IgD-negative memory B cell (primary cell): ENCODE measurements around the gene DCT. TPM values are rescaled to one million over a fixed set of nuclear protein-coding genes. Genes with fewer than 3 reads are reported as not detected.

Experiments used
- H3K27ac Mint-ChIP-seq, 3 donors: one replicate each; pipeline ENCODE4 v1.8.0; 2020 to 2022; ENCODE audit warnings: mild to moderate bottlenecking in 3 of 3, mixed read lengths in 3 of 3, moderate library complexity in 1 of 3
- H3K27me3 Mint-ChIP-seq: one replicate; pipeline ENCODE4 v1.8.0; 2021; ENCODE audit warnings: mixed read lengths
- H3K36me3 Mint-ChIP-seq: one replicate; pipeline ENCODE4 v1.8.0; 2020; ENCODE audit warnings: mild to moderate bottlenecking, mixed read lengths
- H3K4me1 Mint-ChIP-seq, 3 donors: one replicate each; pipeline ENCODE4 v1.8.0; 2020 to 2022; ENCODE audit warnings: mixed read lengths in 3 of 3, mild to moderate bottlenecking in 1 of 3
- H3K4me3 Mint-ChIP-seq, 4 donors: one replicate each; pipeline ENCODE4 v1.8.0; 2020 to 2022; ENCODE audit warnings: mild to moderate bottlenecking in 4 of 4, mixed read lengths in 4 of 4, moderate library complexity in 3 of 4
- H3K9me3 Mint-ChIP-seq, 3 donors: one replicate each; pipeline ENCODE4 v1.8.0; 2020 to 2021; ENCODE audit warnings: mixed read lengths in 3 of 3, mild to moderate bottlenecking in 1 of 3
- polyA plus RNA-seq: library from polyadenylated mRNA; unstranded; fragments of 300-500 nt; fragmentation: Illumina TruSeq; gene quantifications from one replicate; pipeline ENCODE4 v1.2.3, GENCODE V29; 2021

DCT gene
- polyA plus RNA-seq, 1 donor from 2014 or later = not detected

DNA sequence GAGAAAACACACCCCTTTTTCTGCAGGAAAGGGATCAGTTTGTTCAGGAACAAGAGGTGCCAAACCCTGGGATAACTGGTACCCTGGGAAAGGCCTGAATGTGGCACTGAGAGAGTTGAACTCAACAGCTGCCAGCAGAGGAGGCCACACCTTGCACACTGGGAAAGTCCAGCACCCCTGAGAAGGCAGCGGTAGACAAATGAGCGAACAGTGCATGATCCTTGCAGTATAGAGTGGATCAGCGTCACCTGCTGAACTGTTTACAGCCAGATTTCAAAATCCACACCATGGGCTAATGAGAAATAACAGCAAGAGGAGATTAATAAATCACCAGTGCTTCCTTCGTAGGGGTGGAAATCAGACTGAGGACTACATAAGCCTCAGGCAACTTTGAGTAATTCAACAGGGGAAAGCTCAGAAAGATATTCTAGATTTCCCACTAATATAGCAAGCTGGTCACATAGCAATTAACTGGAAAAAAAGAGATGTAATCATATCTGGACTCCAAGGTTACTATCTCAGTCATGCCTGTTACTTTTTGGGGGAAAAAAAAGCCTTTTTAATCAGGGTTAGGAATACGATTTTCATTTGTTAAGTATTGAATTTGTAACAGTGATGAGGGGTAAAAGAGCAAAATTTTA lies 52.0 kb downstream of the DCT start:
- no peak overlapping the region for H3K4me3 Mint-ChIP-seq
- no peak overlapping the region for H3K27ac Mint-ChIP-seq
- H3K4me1 Mint-ChIP-seq = peaks cover 0 to 2% (median 0%) of the 10 kb centered on the region in 3 donors
- peaks cover 2% of the 10 kb centered on the region for H3K27me3 Mint-ChIP-seq
- H3K9me3 Mint-ChIP-seq = peaks cover 0 to 5% (median 0%) of the 10 kb centered on the region in 3 donors
- H3K36me3 Mint-ChIP-seq = no peaks in the 10 kb centered on the region

DNA sequence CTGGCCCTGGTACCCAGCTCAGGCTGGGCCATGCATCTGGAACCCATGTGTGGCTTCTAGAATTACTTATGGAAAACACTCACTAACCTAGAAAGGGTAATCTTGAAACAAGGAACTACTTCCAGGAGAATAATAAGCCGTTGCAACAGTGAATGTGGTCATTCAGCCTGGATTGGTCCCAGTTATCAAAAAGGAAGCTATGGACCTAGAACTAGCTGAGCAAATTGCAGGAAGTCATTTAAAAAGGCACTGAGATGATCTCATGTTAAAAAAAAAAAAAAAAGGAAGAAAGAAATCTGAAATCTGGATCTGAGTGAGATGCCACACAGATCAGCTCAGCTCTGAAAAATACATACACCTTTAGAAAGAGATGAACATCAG lies 59.6 kb downstream of the DCT start:
- Mint-ChIP-seq H3K4me1 (peaks cover 0 to 5% (median 0%) of the 10 kb centered on the region in 3 donors), H3K36me3 (no peaks in the 10 kb centered on the region), H3K9me3 (peaks cover 6 to 13% (median 8%) of the 10 kb centered on the region in 3 donors), H3K4me3 (no peak overlapping the region), H3K27ac (peak overlapping the region in 1 of 3 donors; percentile 2), H3K27me3 (peaks cover 9% of the 10 kb centered on the region)

DNA sequence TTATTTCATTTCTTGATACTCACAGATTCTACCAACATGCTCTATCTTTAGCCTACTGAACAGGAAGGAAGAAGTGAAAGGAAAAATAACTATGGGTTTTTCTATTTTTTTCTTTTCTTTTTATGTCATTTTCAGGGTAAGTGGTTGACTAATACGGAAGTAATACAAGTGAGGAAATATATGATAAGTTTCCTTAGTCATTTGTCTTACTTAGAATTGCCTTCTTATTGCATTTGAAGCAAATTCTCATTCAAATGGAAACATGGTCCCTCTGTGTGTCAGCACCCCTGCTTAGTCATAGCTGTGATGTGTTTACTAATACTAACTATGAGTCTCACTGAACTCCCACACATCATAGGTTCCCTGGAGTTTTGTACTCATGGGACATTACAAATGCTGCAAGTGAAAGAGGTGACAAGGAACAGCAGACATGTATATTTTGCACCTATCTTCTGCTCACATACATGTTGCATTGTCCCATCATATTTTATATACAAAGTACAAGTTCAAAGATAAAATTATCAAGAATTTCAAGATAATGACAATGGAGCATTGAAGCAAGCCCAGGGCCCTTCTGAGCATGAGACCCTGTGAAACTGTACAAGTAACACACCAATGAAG lies 60.1 kb downstream of the DCT start:
- Mint-ChIP-seq H3K36me3 (no peaks in the 10 kb centered on the region), H3K27ac (peak overlapping the region in 1 of 3 donors; percentile 36)

DNA sequence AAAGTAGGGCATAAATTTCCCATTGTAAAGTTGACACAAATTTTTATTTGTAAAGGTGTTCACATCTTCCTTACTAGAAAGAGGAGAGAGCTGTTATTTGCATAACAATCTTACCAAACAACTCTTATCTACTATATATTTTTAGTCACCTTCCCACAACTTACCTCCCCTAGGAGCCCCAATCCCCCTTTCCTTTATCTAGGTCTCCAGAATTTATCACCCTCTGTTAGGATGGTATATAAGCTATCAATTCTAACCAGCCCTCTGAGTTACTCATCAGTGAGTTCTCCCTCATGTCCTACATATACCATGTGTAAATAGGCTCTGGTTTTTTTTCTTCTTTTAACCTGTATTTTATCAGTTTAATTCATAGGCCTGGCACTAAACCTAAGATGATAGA lies 62.2 kb downstream of the DCT start:
- Mint-ChIP-seq H3K9me3 (peaks cover 3 to 13% (median 6%) of the 10 kb centered on the region in 3 donors), H3K4me1 (peaks cover 0 to 5% (median 0%) of the 10 kb centered on the region in 3 donors), H3K4me3 (no peak overlapping the region), H3K36me3 (no peaks in the 10 kb centered on the region), H3K27ac (no peak overlapping the region), H3K27me3 (peaks cover 8% of the 10 kb centered on the region)

More for the DNA sequence above, 60.1 kb downstream of the DCT start:
- no peak overlapping the region for H3K4me3 Mint-ChIP-seq
- H3K9me3 Mint-ChIP-seq = peaks cover 5 to 13% (median 6%) of the 10 kb centered on the region in 3 donors
- peaks cover 8% of the 10 kb centered on the region for H3K27me3 Mint-ChIP-seq
- H3K4me1 Mint-ChIP-seq = peaks cover 0 to 5% (median 0%) of the 10 kb centered on the region in 3 donors

DNA sequence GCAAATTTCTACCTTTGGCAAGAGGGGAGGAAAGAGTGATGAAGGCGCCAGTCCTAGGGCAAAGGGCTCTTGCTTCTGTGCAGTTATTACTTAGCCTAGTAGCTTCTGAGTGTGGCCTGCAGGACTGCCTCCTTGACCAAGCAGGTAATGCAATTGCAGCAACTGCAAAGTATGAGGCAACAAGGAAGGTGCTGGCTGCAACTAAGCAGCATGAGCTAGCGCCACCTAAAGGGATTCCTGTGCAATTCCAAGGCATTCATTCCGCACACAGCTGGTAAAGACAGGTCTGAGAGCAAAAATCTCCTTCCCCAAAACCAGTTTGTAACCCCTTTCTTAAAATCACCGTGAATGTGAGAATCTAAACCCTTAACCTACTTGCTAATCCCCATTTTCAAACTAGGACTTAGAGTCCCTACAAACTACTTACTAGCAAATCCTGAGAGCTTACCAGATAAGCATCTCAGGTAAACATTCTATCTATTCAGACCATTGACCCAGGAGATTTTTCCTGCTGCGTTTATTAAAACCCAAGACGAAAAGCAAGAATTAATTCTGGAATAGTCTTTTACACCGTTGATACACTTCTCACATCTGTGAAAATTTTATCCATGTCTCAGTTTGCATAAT lies 62.9 kb downstream of the DCT start:
- peaks cover 3 to 13% (median 4%) of the 10 kb centered on the region in 3 donors for H3K9me3 Mint-ChIP-seq
- H3K27ac Mint-ChIP-seq = no peak overlapping the region
- peaks cover 0 to 5% (median 0%) of the 10 kb centered on the region in 3 donors for H3K4me1 Mint-ChIP-seq
- H3K4me3 Mint-ChIP-seq = no peak overlapping the region
- H3K36me3 Mint-ChIP-seq = no peaks in the 10 kb centered on the region
- H3K27me3 Mint-ChIP-seq = peaks cover 8% of the 10 kb centered on the region

DNA sequence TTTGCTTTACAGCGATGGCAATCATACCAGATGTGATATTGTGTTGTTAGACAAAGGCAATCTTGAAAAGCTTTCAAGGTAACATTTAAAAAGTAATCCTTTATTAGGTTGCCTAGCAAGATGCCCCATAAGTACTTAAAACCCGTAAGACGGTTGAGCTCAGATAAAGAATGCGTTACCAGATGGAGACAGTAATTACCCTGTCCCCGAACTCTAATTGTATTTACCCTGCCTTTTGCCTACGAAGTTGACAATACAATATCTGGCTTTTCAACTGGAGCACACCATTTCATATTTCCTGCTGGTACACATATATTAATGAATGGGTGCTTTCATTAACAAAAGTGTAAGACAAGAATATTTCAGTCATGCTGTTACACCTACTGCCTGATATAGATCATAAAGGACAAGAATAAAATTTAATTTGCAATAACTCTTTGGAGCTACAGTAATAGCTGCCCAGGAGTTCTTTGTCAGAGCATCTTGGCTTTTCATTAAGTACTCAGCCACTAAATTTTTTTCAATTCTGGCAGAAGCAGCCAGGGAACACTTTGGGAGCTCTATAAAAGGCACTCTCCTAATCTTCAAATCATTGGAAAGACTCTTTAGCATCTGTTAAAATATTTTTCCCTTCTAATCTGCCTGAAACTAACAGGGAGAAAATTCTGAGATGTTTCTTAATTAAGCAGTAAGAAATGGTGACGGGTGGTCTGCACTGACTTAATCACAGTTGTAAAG lies 63.8 kb downstream of the DCT start:
- Mint-ChIP-seq H3K4me1 (peaks cover 0 to 5% (median 0%) of the 10 kb centered on the region in 3 donors), H3K9me3 (peaks cover 3 to 9% (median 3%) of the 10 kb centered on the region in 3 donors), H3K27ac (no peak overlapping the region), H3K27me3 (peaks cover 3% of the 10 kb centered on the region), H3K36me3 (no peaks in the 10 kb centered on the region), H3K4me3 (no peak overlapping the region)

DNA sequence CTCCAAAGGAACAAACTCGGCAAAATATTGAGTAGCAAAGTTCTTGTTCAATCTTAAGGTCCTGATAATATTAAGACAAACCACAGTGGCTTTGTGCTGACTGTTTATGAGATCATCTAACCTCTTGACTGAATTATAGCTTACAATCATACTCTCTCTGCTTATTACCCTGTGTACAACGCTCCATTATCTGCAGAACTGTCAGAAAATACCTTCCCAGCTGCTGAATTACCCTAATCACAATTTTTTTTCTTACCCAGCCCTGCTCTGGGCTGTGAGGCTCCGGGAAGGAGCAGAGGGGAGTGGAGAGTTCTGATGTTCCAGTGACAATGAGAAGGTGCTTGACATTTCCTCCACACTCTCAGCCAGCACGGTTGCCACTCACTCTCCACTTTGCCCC lies 64.8 kb downstream of the DCT start:
- H3K9me3 Mint-ChIP-seq = peaks cover 0 to 9% (median 2%) of the 10 kb centered on the region in 3 donors
- H3K4me3 Mint-ChIP-seq = no peak overlapping the region
- H3K27ac Mint-ChIP-seq = no peak overlapping the region
- no peaks in the 10 kb centered on the region for H3K36me3 Mint-ChIP-seq
- H3K27me3 Mint-ChIP-seq = peaks cover 2% of the 10 kb centered on the region
- H3K4me1 Mint-ChIP-seq = peaks cover 0 to 5% (median 0%) of the 10 kb centered on the region in 3 donors

DNA sequence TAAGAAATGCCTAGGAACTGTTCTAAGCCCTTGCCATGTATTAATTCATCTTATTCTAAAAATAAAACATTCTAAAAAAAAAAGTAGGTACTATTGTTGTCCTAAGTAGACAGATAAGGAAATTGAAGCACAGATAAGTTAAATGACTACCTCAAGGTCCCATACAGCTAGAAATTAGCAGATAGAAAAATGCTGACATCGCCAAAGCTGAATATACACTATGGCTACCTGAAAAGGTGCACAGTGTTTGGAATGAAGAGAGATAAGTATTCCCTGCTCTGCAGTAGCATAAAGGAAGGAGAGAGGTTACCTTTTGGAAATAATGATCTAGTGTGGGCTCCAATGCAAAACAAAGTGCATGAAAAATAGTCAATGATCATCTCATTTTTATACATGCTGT lies 65.3 kb downstream of the DCT start:
- Mint-ChIP-seq H3K4me1 (peaks cover 0 to 3% (median 0%) of the 10 kb centered on the region in 3 donors), H3K36me3 (no peaks in the 10 kb centered on the region), H3K27ac (no peak overlapping the region), H3K9me3 (peaks cover 0 to 9% (median 2%) of the 10 kb centered on the region in 3 donors), H3K4me3 (no peak overlapping the region), H3K27me3 (peaks cover 2% of the 10 kb centered on the region)

DNA sequence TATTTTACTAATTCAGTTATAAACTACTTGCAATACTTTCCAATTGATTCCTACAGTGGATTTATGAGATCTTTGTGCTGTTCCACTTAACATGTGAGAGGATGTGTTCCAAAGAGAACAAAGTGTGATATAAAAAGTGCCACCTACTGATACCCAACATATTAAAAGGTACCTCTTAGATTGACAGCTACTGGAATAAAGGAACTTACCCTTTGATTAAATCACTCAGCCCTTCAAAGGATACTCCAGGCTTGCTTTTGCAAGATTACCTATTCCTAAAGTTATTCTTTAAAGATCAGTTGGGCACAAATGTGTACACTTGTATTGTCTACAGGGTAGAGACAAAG lies 65.9 kb downstream of the DCT start:
- Mint-ChIP-seq H3K4me1 (no peaks in the 10 kb centered on the region), H3K27me3 (peaks cover 4% of the 10 kb centered on the region), H3K36me3 (no peaks in the 10 kb centered on the region), H3K4me3 (no peak overlapping the region), H3K27ac (no peak overlapping the region), H3K9me3 (peaks cover 0 to 9% (median 2%) of the 10 kb centered on the region in 3 donors)

DNA sequence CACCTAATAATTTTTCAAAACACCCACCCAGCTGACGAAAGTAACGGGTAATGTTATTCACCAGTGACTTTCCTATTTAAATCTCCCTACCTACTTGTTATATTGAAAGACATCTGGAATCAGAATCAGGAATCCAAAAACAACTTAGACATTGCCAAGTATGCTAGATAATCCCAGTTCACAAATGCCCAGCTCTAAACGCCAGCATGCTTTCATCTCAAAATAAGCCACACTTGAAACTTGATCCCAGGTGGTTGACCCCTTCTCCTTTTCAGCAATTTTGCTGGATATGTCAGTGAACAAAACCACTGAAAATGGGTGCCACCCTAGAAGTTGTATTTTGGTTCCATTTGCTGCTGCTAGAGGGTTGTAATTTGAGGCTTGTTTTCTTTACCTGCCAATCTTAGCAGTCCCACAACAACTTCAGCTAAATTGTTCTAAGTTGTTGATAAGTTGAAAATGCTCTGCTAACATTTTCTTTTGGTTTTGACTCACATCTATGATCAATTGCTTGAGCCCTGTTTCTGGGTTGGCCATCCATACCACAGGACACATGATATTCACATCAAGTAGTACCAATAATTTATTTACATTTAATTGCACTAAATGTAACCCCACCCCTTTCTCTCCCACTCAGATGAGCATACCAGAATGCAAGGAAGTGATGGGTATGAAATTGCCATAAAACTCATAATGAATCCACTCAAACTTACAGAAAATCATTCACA lies 66.4 kb downstream of the DCT start:
- Mint-ChIP-seq H3K4me1 (no peaks in the 10 kb centered on the region), H3K9me3 (peaks cover 0 to 9% (median 2%) of the 10 kb centered on the region in 3 donors), H3K27ac (no peak overlapping the region), H3K27me3 (peaks cover 4% of the 10 kb centered on the region), H3K36me3 (no peaks in the 10 kb centered on the region), H3K4me3 (no peak overlapping the region)

DNA sequence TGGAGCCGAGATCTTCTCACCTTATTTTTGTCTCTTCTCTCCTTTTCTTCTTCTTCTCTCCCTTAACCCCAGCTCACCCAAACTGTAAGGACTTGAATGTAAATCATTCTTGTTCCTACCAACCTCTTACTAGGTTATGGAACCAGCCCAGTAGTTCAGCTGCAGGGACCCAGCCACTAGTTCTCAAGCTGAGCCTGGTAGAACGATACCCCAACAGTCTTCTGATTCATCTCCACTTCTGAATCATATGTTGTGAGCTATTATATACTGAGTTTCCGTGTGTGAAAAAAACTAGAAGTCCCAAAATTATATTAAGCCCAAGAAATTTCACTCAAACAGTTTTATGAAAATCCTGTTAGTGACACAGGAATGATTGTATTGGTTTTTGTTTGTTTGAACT lies 67.7 kb downstream of the DCT start:
- Mint-ChIP-seq H3K4me3 (no peak overlapping the region), H3K27me3 (peaks cover 4% of the 10 kb centered on the region), H3K27ac (no peak overlapping the region), H3K4me1 (no peaks in the 10 kb centered on the region), H3K36me3 (no peaks in the 10 kb centered on the region), H3K9me3 (peaks cover 0 to 1% (median 0%) of the 10 kb centered on the region in 3 donors)

DNA sequence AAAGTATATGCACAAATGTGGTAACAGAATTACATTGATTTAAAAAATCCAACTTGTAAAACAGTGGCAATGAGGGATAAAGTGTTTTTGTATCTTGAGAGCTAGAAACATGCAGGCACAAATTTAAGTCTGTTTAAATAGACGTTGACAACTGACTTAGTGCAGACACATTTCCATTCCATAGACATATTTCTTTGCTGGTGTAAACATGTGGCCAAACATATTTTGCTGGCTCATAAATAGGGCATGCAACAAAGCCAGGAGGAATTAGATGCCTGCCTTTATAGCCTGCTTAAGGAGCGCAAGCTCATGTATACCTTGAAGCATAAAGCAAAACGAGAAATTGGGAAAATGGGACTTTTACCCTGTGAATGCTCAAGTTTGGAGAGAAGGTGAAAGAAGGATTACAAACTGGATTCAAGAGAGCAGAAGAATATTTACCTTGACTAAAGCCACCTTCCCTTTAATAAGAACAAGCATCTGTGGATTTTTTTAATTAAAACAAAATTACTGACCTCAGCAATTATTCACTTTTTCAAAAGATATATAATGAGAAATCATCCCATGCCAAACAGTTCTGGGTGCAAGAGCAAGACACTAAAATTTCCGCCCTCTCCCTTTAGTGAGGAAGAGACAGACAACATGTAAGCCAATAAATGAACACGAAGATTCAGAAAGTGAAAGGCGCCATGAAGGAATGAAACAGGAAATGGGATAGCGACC lies 71.0 kb downstream of the DCT start:
- H3K4me3 Mint-ChIP-seq = no peak overlapping the region
- no peaks in the 10 kb centered on the region for H3K9me3 Mint-ChIP-seq
- H3K27ac Mint-ChIP-seq = no peak overlapping the region
- no peaks in the 10 kb centered on the region for H3K4me1 Mint-ChIP-seq
- peaks cover 4% of the 10 kb centered on the region for H3K27me3 Mint-ChIP-seq
- no peaks in the 10 kb centered on the region for H3K36me3 Mint-ChIP-seq

DNA sequence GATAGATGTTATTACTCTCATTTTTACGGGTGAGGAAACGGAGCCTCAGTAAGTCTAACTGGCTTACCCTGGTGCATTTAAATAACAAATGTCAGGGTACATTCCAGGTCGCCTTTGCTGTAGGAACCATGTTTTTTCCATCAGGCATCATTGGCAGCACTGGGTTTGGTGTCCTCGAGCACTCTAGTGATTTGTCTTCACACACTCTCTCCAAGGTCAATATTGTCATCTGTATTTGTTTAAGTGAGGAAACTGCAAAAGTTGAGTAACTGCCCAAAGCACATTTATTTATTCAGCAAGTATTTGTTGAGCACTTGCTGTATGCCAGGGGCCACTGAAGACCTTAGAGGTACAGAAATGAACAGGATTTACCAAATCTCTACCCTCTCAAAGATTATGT lies 78.6 kb downstream of the DCT start:
- no peak overlapping the region for H3K27ac Mint-ChIP-seq

DNA sequence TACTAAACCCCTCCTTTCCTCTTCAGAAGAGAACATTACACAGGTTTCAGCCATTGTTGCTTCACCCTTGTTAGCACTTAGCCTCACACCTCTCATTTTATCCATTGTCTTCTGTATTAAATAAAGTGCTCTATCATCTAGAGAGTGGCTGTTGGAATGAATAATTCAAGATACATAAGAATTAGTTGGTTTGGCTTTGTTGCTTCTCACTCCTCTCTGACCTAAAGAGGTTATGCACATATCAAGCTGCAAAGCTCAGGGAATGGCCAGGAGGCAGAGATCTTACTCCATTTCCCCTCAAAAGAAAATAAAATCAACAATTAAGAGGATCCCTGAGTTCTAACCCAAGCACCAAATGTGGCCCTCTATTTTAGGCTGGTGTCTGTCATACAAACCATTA lies 79.7 kb downstream of the DCT start:
- Mint-ChIP-seq H3K27me3 (no peaks in the 10 kb centered on the region), H3K9me3 (peaks cover 0 to 2% (median 2%) of the 10 kb centered on the region in 3 donors), H3K4me3 (no peak overlapping the region), H3K4me1 (no peaks in the 10 kb centered on the region), H3K36me3 (no peaks in the 10 kb centered on the region), H3K27ac (no peak overlapping the region)

More for the DNA sequence above, 78.6 kb downstream of the DCT start:
- Mint-ChIP-seq H3K4me3 (no peak overlapping the region), H3K27me3 (no peaks in the 10 kb centered on the region), H3K9me3 (peaks cover 0 to 2% (median 2%) of the 10 kb centered on the region in 3 donors), H3K36me3 (no peaks in the 10 kb centered on the region), H3K4me1 (no peaks in the 10 kb centered on the region)
